ENCODE results near the gene DSCAM. TPM values are rescaled to one million over a fixed set of nuclear protein-coding genes. Genes with fewer than 3 reads are reported as not detected.

DSCAM gene
- total and polyA plus RNA-seq, 10 of the 15 experiments (the other 5 are each of a cell fraction or from before 2014, with no cell fraction given): not detected

DNA sequence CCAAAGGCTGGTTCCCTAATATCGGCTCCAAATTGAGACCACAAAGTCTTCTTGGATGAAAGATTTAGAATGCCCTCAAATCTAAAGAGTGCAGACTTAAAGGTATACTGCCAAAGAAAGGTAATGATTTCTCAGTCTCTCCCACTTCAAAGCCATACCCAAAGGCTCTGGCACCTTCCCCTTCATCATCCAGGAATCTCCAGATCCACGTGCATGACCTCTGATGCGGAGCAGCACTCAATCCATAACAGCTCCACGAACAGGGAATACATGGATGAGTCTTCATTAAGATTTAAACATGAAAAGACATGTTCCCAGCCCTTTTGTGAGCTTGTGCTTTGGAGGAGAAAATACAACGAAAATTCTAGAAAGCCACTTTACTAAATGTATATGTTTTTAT lies 453.9 kb downstream of the DSCAM start:
- Histone ChIP-seq H3K36me3 (ENCODE audit: control insufficient read depth in 2 of 2, insufficient read depth in 2 of 2, low read length in 1 of 2) (no peaks in the 10 kb centered on the region), H3K4me1 (ENCODE audit: control insufficient read depth, insufficient read depth, low read length) (no peaks in the 10 kb centered on the region), H2AFZ (ENCODE audit: control insufficient read depth, low read depth, low read length) (no peak overlapping the region), H3K4me3 (no peak overlapping the region), H3K4me2 (ENCODE audit: control insufficient read depth, insufficient read depth) (no peak overlapping the region), H3K9ac (ENCODE audit: control insufficient read depth, insufficient read depth, low read length) (no peak overlapping the region), H4K20me1 (ENCODE audit: control insufficient read depth, insufficient read depth) (no peaks in the 10 kb centered on the region), H3K27me3 (replicated peaks in 1 of 2; ENCODE audit: control insufficient read depth in 2 of 2, insufficient read depth in 2 of 2, low read length in 1 of 2) (no peaks in the 10 kb centered on the region), H3K79me2 (ENCODE audit: control insufficient read depth, insufficient read depth, low read length) (no peaks in the 10 kb centered on the region), H3K9me3 (replicated peaks; ENCODE audit: control insufficient read depth, insufficient read depth, low read length) (no peaks in the 10 kb centered on the region; the same call in 2 of the 3 replicates), H3K27ac (ENCODE audit: control insufficient read depth, insufficient read depth) (no peak overlapping the region)
- FAIRE-seq: no peak
- ChIA-PET RAD21 (ENCODE audit: unreplicated experiment) (no interaction called here), POLR2A (no interaction called here), CTCF (no interaction called here), SMC1A (ENCODE audit: uncharacterized antibody, unreplicated experiment) (no interaction called here)
- intact Hi-C loops (cut with micrococcal nuclease; ENCODE audit: unreplicated experiment) (no loop called here), in situ Hi-C loops (cut with MboI) (no loop called here)
- TF ChIP-seq, protein P1, sequence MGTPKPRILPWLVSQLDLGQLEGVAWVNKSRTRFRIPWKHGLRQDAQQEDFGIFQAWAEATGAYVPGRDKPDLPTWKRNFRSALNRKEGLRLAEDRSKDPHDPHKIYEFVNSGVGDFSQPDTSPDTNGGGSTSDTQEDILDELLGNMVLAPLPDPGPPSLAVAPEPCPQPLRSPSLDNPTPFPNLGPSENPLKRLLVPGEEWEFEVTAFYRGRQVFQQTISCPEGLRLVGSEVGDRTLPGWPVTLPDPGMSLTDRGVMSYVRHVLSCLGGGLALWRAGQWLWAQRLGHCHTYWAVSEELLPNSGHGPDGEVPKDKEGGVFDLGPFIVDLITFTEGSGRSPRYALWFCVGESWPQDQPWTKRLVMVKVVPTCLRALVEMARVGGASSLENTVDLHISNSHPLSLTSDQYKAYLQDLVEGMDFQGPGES (IDR thresholded peaks at IDR 0.05): no peak
- TF ChIP-seq GATAD2B (conservative IDR thresholded peaks at IDR 0.05; ENCODE audit: low read depth) (no peak), ZNF217 (IDR thresholded peaks at IDR 0.05) (no peak)
- no peak for DNase-seq (ENCODE audit: low read depth, low spot score)
- no peak for ATAC-seq
- BruUV-seq (replicated peaks): no TSS peak
- WGBS (ENCODE audit: insufficient coverage, insufficient replicate concordance, low lambda C conversion rate, missing lambda C conversion rate): 19% methylated on average over 5 of the region's 5 CpGs

DNA sequence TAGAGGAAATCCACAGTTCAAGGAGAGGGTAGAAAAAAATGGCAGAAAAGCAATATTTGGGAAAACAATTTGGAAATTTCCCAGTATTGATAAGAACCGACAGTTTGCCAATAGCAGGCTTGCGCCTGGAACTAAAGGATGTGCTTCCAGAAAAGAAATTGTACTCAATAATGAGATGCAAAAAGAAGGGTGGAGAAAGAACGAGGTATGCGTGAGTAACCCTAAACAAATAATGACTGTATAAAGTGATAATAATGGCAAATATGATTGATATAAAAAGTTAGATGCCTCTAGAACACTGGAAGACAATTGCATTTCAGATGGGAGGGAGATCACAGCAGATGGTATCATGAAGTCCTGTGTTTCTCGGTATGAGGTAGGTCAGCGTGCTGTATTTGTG lies 458.9 kb downstream of the DSCAM start:
- H3K4me2 ChIP-seq (ENCODE audit: control insufficient read depth, insufficient read depth): no peak overlapping the region
- H3K27ac ChIP-seq (ENCODE audit: control insufficient read depth, insufficient read depth): no peak overlapping the region
- ChIA-PET POLR2A (no interaction called here), SMC1A (ENCODE audit: uncharacterized antibody, unreplicated experiment) (no interaction called here), CTCF (no interaction called here), RAD21 (ENCODE audit: unreplicated experiment) (no interaction called here)
- in situ Hi-C loops (cut with MboI): no loop called here
- H3K9ac ChIP-seq (ENCODE audit: control insufficient read depth, insufficient read depth, low read length): no peak overlapping the region
- DNase-seq (ENCODE audit: low read depth, low spot score) (no peak), ATAC-seq (no peak), FAIRE-seq (no peak)
- H2AFZ ChIP-seq (ENCODE audit: control insufficient read depth, low read depth, low read length): no peak overlapping the region
- H4K20me1 ChIP-seq (ENCODE audit: control insufficient read depth, insufficient read depth): no peaks in the 10 kb centered on the region
- WGBS (ENCODE audit: insufficient coverage, insufficient replicate concordance, low lambda C conversion rate, missing lambda C conversion rate): 41% methylated on average over 6 of the region's 6 CpGs
- no TSS peak for BruUV-seq (replicated peaks)
- TF ChIP-seq STAT3 (IDR thresholded peaks at IDR 0.05; ENCODE audit: low read depth, low read length): no peak
- H3K4me1 ChIP-seq (ENCODE audit: control insufficient read depth, insufficient read depth, low read length): no peaks in the 10 kb centered on the region
- H3K27me3 ChIP-seq (replicated peaks in 1 of 2; ENCODE audit: control insufficient read depth in 2 of 2, insufficient read depth in 2 of 2, low read length in 1 of 2): no peaks in the 10 kb centered on the region
- no peaks in the 10 kb centered on the region for H3K79me2 ChIP-seq (ENCODE audit: control insufficient read depth, insufficient read depth, low read length)
- H3K9me3 ChIP-seq (replicated peaks; ENCODE audit: control insufficient read depth, insufficient read depth, low read length): no peaks in the 10 kb centered on the region; the same call in 2 of the 3 replicates
- intact Hi-C loops (cut with micrococcal nuclease; ENCODE audit: unreplicated experiment): no loop called here
- H3K4me3 ChIP-seq: no peak overlapping the region
- H3K36me3 ChIP-seq (ENCODE audit: control insufficient read depth in 2 of 2, insufficient read depth in 2 of 2, low read length in 1 of 2): no peaks in the 10 kb centered on the region

Measured in GM12878 (cell line).